NCI-H524 (cell line): ENCODE data around the gene AHRR.

Experiments
- DNase-seq, 2 experiments: peaks; one replicate each; lab custom pipeline; 2025; lab: John Stamatoyannopoulos, UW

AHRR gene

GRCh38 chr5:415928-416635, 94.6 kb downstream of the AHRR start:
- DNase-seq: no peak

- DNase-seq: no peak
Observed at GRCh38 chr5:416636-416960, 95.1 kb downstream of the AHRR start.

- DNase-seq: no peak
Observed at GRCh38 chr5:417301-418161, 96.0 kb downstream of the AHRR start.

GRCh38 chr5:418162-419121, 96.9 kb downstream of the AHRR start:
- DNase-seq: no peak

GRCh38 chr5:419970-420369, 98.5 kb downstream of the AHRR start:
- no peak for DNase-seq

GRCh38 chr5:420632-421286, 99.2 kb downstream of the AHRR start:
- DNase-seq: no peak

GRCh38 chr5:421287-421880, 99.9 kb downstream of the AHRR start:
- DNase-seq: no peak

- no peak for DNase-seq
Observed at GRCh38 chr5:421901-422300, 100.4 kb downstream of the AHRR start.

GRCh38 chr5:422323-423232, 101.1 kb downstream of the AHRR start:
- no peak for DNase-seq

- DNase-seq: no peak
Observed at GRCh38 chr5:423233-423565, 101.7 kb downstream of the AHRR start.

GRCh38 chr5:423626-424261, 102.2 kb downstream of the AHRR start:
- no peak for DNase-seq

GRCh38 chr5:424301-425110, 103.0 kb downstream of the AHRR start:
- no peak for DNase-seq

GRCh38 chr5:425714-426113, 104.2 kb downstream of the AHRR start:
- peak; percentile 45 to 47 for DNase-seq

GRCh38 chr5:426392-426976, 105.0 kb downstream of the AHRR start:
- DNase-seq: no peak

GRCh38 chr5:427415-428087, 106.0 kb downstream of the AHRR start:
- peak; percentile 62 to 71 for DNase-seq

GRCh38 chr5:428219-428618, 106.7 kb downstream of the AHRR start:
- peak; percentile 93 to 96 for DNase-seq

GRCh38 chr5:428754-429452, 107.4 kb downstream of the AHRR start:
- DNase-seq: peak in 1 of 2 experiments; percentile 32
